22Rv1 (cell line): ENCODE measurements around the gene EHMT1.

ENCODE experiments used
- CTCF ChIP-seq: fragments of 450-650 bp; IDR thresholded peaks from 2 replicates; pipeline ENCODE4 v1.5.1; 2017; ENCODE audit warnings: mild to moderate bottlenecking
- ZFX ChIP-seq: fragments of 450-650 bp; IDR thresholded peaks from 2 replicates; pipeline ENCODE4 v1.6.1; 2017; ENCODE audit warnings: antibody characterized with exemption, borderline replicate concordance

- TF ChIP-seq CTCF, result no peak
- no peak for TF ChIP-seq ZFX
These were observed 63.8 kb downstream of the EHMT1 start for GRCh38 chr9:137682428-137683105.
